GM12865 (cell line): ENCODE data around the gene BICRAL.
A peak's percentile ranks its signal among the peaks of the same experiment; 100 is the strongest.

Source experiments
- DNase-seq: peaks from one replicate; pipeline ENCODE4 v3.0.0; 2010; ENCODE audit warnings: low read depth
- H3K4me3 ChIP-seq: 2 replicates; pipeline ENCODE4 v1.5.1; 2011; ENCODE audit warnings: mild to moderate bottlenecking, low read depth, low read length, control low read depth
- CTCF ChIP-seq: IDR thresholded peaks from 2 replicates; pipeline ENCODE4 v1.5.1; 2011; ENCODE audit warnings: low read length, control low read depth, low read depth, inconsistent platforms; ENCODE audit not compliant: insufficient read depth; ENCODE audit errors: missing control alignments

Gene BICRAL

GRCh38 chr6:42784717-42785498 is 3.1 kb downstream of the BICRAL start:
- peak overlapping the region; percentile 99 for H3K4me3 ChIP-seq
- TF ChIP-seq CTCF: no peak

GRCh38 chr6:42786525-42786985 is 4.7 kb downstream of the BICRAL start:
- no peak for DNase-seq
- H3K4me3 ChIP-seq: no peak overlapping the region
- no peak for TF ChIP-seq CTCF

More at GRCh38 chr6:42784717-42785498, 3.1 kb downstream of the BICRAL start:
- DNase-seq: no peak

- no peak overlapping the region for H3K4me3 ChIP-seq
- DNase-seq: no peak
- no peak for TF ChIP-seq CTCF
These were observed 5.2 kb downstream of the BICRAL start for GRCh38 chr6:42787063-42787472.

- TF ChIP-seq CTCF: no peak
- no peak overlapping the region for H3K4me3 ChIP-seq
- DNase-seq: no peak
These were observed 6.8 kb downstream of the BICRAL start for GRCh38 chr6:42788671-42789070.

GRCh38 chr6:42790549-42791181 is 8.8 kb downstream of the BICRAL start:
- TF ChIP-seq CTCF: no peak
- DNase-seq: no peak

GRCh38 chr6:42791706-42792320 is 10.0 kb downstream of the BICRAL start:
- H3K4me3 ChIP-seq: no peak overlapping the region
- no peak for DNase-seq
- no peak for TF ChIP-seq CTCF

More at GRCh38 chr6:42790549-42791181, 8.8 kb downstream of the BICRAL start:
- H3K4me3 ChIP-seq: no peak overlapping the region
